Gastroesophageal sphincter (tissue), 4 donors: ENCODE measurements around the gene OMA1. TPM values are rescaled to one million over a fixed set of nuclear protein-coding genes. Genes with fewer than 3 reads are reported as not detected.

Experiments used
- ATAC-seq: fragments of 150-250 bp; one replicate; pipeline ENCODE4 v1.9.1; 2016; ENCODE audit warnings: mild to moderate bottlenecking, moderate library complexity
- H3K27ac ChIP-seq, 4 donors: fragments of 200-600 bp; sonication (generic) in 3 of 4; 1 replicate in 3 of 4; 2 replicates in 1 of 4; pipeline ENCODE4 v1.5.1; 2016 to 2019
- H3K27me3 ChIP-seq: fragments of 200-600 bp; sonication (generic); one replicate; pipeline ENCODE4 v1.5.1; 2019
- H3K36me3 ChIP-seq, 2 donors: fragments of 200-600 bp; sonication (generic); one replicate each; pipeline ENCODE4 v1.5.1; 2019; ENCODE audit warnings: control low read depth in 1 of 2
- H3K4me1 ChIP-seq, 3 donors: fragments of 200-600 bp; sonication (generic); 1 replicate in 2 of 3; 2 replicates in 1 of 3; pipeline ENCODE4 v1.5.1; 2016 to 2019; ENCODE audit warnings: control low read depth in 2 of 3
- H3K4me3 ChIP-seq, 2 donors: fragments of 200-600 bp; sonication (generic); one replicate each; pipeline ENCODE4 v1.5.1; 2019; ENCODE audit warnings: mild to moderate bottlenecking in 1 of 2, moderate library complexity in 1 of 2
- H3K9me3 ChIP-seq, 3 donors: fragments of 200-600 bp; sonication (generic); one replicate each; pipeline ENCODE4 v1.5.1; 2017 to 2019; ENCODE audit warnings: control low read depth in 2 of 3
- CTCF ChIP-seq, 4 experiments: fragments of 200-600 bp in 2 of 4; fragments of 450-650 bp in 2 of 4; sonication (generic) in 1 of 4; IDR thresholded peaks; one replicate each; pipeline ENCODE4 v1.5.1; 2017 to 2019; ENCODE audit warnings: antibody characterized with exemption in 4 of 4, mild to moderate bottlenecking in 2 of 4, moderate library complexity in 2 of 4
- EP300 ChIP-seq: sonication (generic); formaldehyde crosslinking; IDR thresholded peaks from one replicate; pipeline ENCODE4 v1.6.1; 2017; ENCODE audit warnings: antibody characterized with exemption, mild to moderate bottlenecking
- POLR2A ChIP-seq, 2 donors: fragments of 450-650 bp; IDR thresholded peaks; one replicate each; pipeline ENCODE4 v1.6.1; 2017; ENCODE audit warnings: antibody characterized with exemption in 2 of 2, mild to moderate bottlenecking in 2 of 2, moderate library complexity in 1 of 2
- POLR2AphosphoS5 ChIP-seq: sonication (generic); formaldehyde crosslinking; IDR thresholded peaks from one replicate; pipeline ENCODE4 v1.6.1; 2017; ENCODE audit warnings: antibody characterized with exemption
- WGBS, 2 donors: methylation state at CpG; one replicate each; pipeline ENCODE4 v1.1.5; 2018; ENCODE audit warnings: low coverage in 1 of 2; 5-methylcytosine and 5-hydroxymethylcytosine counted together
- total RNA-seq, 4 donors: library from RNA; depleted of rRNA; stranded (reverse); fragments of >200 nt; gene quantifications; one replicate each; pipeline ENCODE4 v1.1.0, GENCODE V29; 2016

The OMA1 gene
- total RNA-seq, 4 donors from 2014 or later: 29.1 to 54.2 (median 36.6) TPM

GRCh38 chr1:58457023-58457635 lies 89.4 kb downstream of the OMA1 start:
- Histone ChIP-seq H3K4me1 (no peaks in the 10 kb centered on the region), H3K36me3 (peaks cover 0 to 15% of the 10 kb centered on the region in 2 donors), H3K9me3 (peaks cover 0 to 8% (median 0%) of the 10 kb centered on the region in 3 donors), H3K27ac (no peak overlapping the region), H3K4me3 (no peak overlapping the region), H3K27me3 (no peaks in the 10 kb centered on the region)
- WGBS, 2 donors: 52 to 67% methylated on average over 6 to 9 of the region's 11 CpGs
- TF ChIP-seq EP300 (no peak), POLR2AphosphoS5 (no peak), CTCF (IDR thresholded peaks at IDR 0.05) (no peak), POLR2A (IDR thresholded peaks at IDR 0.05) (no peak)
- ATAC-seq: no peak

GRCh38 chr1:58456470-58456869 lies 90.1 kb downstream of the OMA1 start:
- H3K4me1 ChIP-seq: no peaks in the 10 kb centered on the region
- no peak for ATAC-seq
- H3K4me3 ChIP-seq: no peak overlapping the region
- peaks cover 0 to 15% of the 10 kb centered on the region in 2 donors for H3K36me3 ChIP-seq
- 65 to 70% methylated on average over 3 of the region's 3 CpGs for WGBS, 2 donors
- H3K27ac ChIP-seq: no peak overlapping the region
- H3K9me3 ChIP-seq: peaks cover 0 to 8% (median 0%) of the 10 kb centered on the region in 3 donors
- H3K27me3 ChIP-seq: no peaks in the 10 kb centered on the region
- TF ChIP-seq POLR2AphosphoS5 (no peak), CTCF (IDR thresholded peaks at IDR 0.05) (no peak), EP300 (no peak), POLR2A (IDR thresholded peaks at IDR 0.05) (no peak)

GRCh38 chr1:58454807-58455206 lies 91.7 kb downstream of the OMA1 start:
- no peaks in the 10 kb centered on the region for H3K27me3 ChIP-seq
- peaks cover 0 to 10% of the 10 kb centered on the region in 2 donors for H3K36me3 ChIP-seq
- no peak overlapping the region for H3K4me3 ChIP-seq
- no peak for TF ChIP-seq POLR2A (IDR thresholded peaks at IDR 0.05)
- no peak for TF ChIP-seq POLR2AphosphoS5
- TF ChIP-seq CTCF (IDR thresholded peaks at IDR 0.05): no peak
- no peak for TF ChIP-seq EP300
- ATAC-seq: no peak
- H3K9me3 ChIP-seq: peaks cover 0 to 8% (median 0%) of the 10 kb centered on the region in 3 donors
- H3K27ac ChIP-seq: no peak overlapping the region
- WGBS, 2 donors: 71 to 83% methylated on average over 5 to 6 of the region's 6 CpGs
- no peaks in the 10 kb centered on the region for H3K4me1 ChIP-seq

GRCh38 chr1:58454385-58454784 lies 92.1 kb downstream of the OMA1 start:
- H3K27me3 ChIP-seq: no peaks in the 10 kb centered on the region
- peaks cover 0 to 4% (median 0%) of the 10 kb centered on the region in 3 donors for H3K9me3 ChIP-seq
- no peaks in the 10 kb centered on the region for H3K4me1 ChIP-seq
- no peak for ATAC-seq
- 63 to 78% methylated on average over 2 to 8 of the region's 11 CpGs for WGBS, 2 donors
- no peak overlapping the region for H3K4me3 ChIP-seq
- peaks cover 0 to 6% of the 10 kb centered on the region in 2 donors for H3K36me3 ChIP-seq
- no peak overlapping the region for H3K27ac ChIP-seq
- no peak for TF ChIP-seq EP300
- no peak for TF ChIP-seq CTCF (IDR thresholded peaks at IDR 0.05)
- no peak for TF ChIP-seq POLR2AphosphoS5
- TF ChIP-seq POLR2A (IDR thresholded peaks at IDR 0.05): no peak

- TF ChIP-seq POLR2A (IDR thresholded peaks at IDR 0.05): no peak
- no peak for TF ChIP-seq CTCF (IDR thresholded peaks at IDR 0.05)
- no peak for TF ChIP-seq POLR2AphosphoS5
- no peak for TF ChIP-seq EP300
- no peaks in the 10 kb centered on the region for H3K27me3 ChIP-seq
- no peaks in the 10 kb centered on the region for H3K9me3 ChIP-seq
- ATAC-seq: no peak
- no peaks in the 10 kb centered on the region for H3K4me1 ChIP-seq
- H3K27ac ChIP-seq: no peak overlapping the region
- H3K36me3 ChIP-seq: peaks cover 0 to 5% of the 10 kb centered on the region in 2 donors
- WGBS, 2 donors: 79 to 84% methylated on average over 6 to 12 of the region's 14 CpGs
- no peak overlapping the region for H3K4me3 ChIP-seq
Measured at GRCh38 chr1:58451560-58452191, 94.8 kb downstream of the OMA1 start.
